Esophagus (tissue), 2 donors: ENCODE results near the gene TMIE. TPM values are rescaled to one million over a fixed set of nuclear protein-coding genes. Genes with fewer than 3 reads are reported as not detected.

Experiments
- H3K27ac ChIP-seq, 2 donors: one replicate each; pipeline ENCODE4 v1.5.1; 2013; ENCODE audit warnings: low read depth in 2 of 2, mild to moderate bottlenecking in 2 of 2, inconsistent platforms in 1 of 2, low read length in 1 of 2, moderate library complexity in 1 of 2
- H3K27me3 ChIP-seq, 2 donors: one replicate each; pipeline ENCODE4 v1.6.1; 2013; ENCODE audit warnings: low read length in 2 of 2, control low read depth in 1 of 2, mild to moderate bottlenecking in 1 of 2; ENCODE audit not compliant: insufficient read depth in 2 of 2, control insufficient read depth in 1 of 2
- H3K36me3 ChIP-seq, 2 donors: one replicate each; pipeline ENCODE4 v1.6.1; 2013; ENCODE audit warnings: low read length in 1 of 2; ENCODE audit not compliant: control insufficient read depth in 2 of 2, insufficient read depth in 2 of 2
- H3K4me1 ChIP-seq, 2 donors: one replicate each; pipeline ENCODE4 v1.6.1; 2013; ENCODE audit warnings: low read length in 1 of 2; ENCODE audit not compliant: control insufficient read depth in 2 of 2, insufficient read depth in 2 of 2
- H3K4me3 ChIP-seq, 2 donors: one replicate each; pipeline ENCODE4 v1.5.1; 2013; ENCODE audit warnings: low read length in 2 of 2, mild to moderate bottlenecking in 2 of 2, low read depth in 1 of 2, moderate library complexity in 1 of 2
- H3K9me3 ChIP-seq, 2 donors: one replicate each; pipeline ENCODE4 v1.6.1; 2013; ENCODE audit warnings: mild to moderate bottlenecking in 2 of 2, low read depth in 1 of 2, low read length in 1 of 2, moderate library complexity in 1 of 2; ENCODE audit not compliant: control insufficient read depth in 2 of 2, insufficient read depth in 1 of 2
- WGBS, 2 donors: extraction: QIAGEN DNeasy Blood & Tissue Kit; methylation state at CpG; one replicate each; pipeline ENCODE4 v1.1.7; 2013; 5-methylcytosine and 5-hydroxymethylcytosine counted together
- polyA plus RNA-seq, 2 donors: library from polyadenylated mRNA; stranded (reverse); fragments of 200-250 nt; gene quantifications; one replicate each; pipeline ENCODE4 v1.2.3, GENCODE V29; 2013
- donor health status: healthy with polysubstance abuse.
- donor health status: Bipolar disorder and iron deficiency.

TMIE gene
- polyA plus RNA-seq, 2 donors = 1.2 to 2.5 TPM

DNA sequence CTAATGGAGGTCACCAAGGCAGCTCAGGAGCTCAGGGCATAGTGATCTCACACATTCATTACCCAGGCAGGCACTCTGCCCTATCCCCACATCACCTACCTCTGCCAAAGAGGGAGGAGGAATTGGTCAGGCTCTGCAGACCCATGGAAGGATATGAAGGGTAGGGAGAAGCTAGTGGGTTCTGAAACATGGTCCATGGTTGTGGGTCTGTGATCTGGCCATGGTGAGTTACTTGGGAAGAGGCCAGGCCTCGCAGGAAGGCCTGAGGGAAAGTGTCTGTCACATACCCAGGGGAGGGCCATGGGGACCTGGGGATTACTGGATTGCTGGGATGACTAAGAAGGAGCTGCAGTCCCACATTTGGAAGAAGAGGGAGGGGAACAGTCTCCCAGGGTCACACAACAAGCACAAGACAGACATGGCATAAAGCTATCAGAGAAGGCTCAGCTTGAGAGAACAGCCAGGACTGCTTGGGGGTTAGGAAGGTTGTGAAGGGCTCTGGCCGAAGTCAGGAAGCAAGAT is 17.9 kb downstream of the TMIE start:
- no peaks in the 10 kb centered on the region for H3K36me3 ChIP-seq
- no peak overlapping the region for H3K27ac ChIP-seq
- no peaks in the 10 kb centered on the region for H3K27me3 ChIP-seq
- H3K4me1 ChIP-seq = peaks cover 0 to 3% of the 10 kb centered on the region in 2 donors
- H3K4me3 ChIP-seq = no peak overlapping the region
- WGBS, 2 donors = 72 to 73% methylated on average over 2 of the region's 2 CpGs
- no peaks in the 10 kb centered on the region for H3K9me3 ChIP-seq

DNA sequence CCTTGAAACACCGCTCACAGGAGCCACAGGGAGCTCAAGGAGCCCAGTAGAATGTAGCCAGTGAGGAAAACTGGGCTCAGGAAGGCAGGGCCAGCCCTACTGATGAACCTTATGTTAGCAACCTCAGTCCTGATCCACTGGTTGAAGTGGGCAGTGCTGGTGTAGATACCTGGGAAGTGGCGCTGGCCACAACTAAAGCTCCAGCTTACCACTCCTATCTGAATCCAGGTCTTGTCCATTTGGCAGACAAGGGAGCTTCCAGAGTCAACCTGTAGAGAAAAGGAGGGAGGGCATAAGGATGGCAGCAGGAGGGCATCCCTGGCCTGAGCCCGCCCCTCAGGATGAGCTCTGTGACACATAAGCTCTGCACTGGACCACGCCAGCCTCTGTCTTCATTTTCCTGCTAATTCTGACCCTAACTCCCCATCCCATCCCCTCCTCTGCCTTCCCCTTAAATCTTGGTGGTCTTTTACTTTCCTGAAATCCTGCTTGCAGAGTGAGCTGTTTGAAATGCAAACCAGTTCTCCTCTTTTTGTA is 18.6 kb downstream of the TMIE start:
- WGBS, 2 donors = 85 to 89% methylated on average over 4 of the region's 4 CpGs
- Histone ChIP-seq H3K9me3 (no peaks in the 10 kb centered on the region), H3K4me3 (no peak overlapping the region), H3K27me3 (no peaks in the 10 kb centered on the region), H3K4me1 (no peaks in the 10 kb centered on the region), H3K36me3 (no peaks in the 10 kb centered on the region), H3K27ac (no peak overlapping the region)

GRCh38 chr3:46721009-46721408 is 19.8 kb downstream of the TMIE start:
- H3K9me3 ChIP-seq = no peaks in the 10 kb centered on the region
- H3K27ac ChIP-seq = no peak overlapping the region
- 71 to 97% methylated on average over 2 of the region's 2 CpGs for WGBS, 2 donors
- no peaks in the 10 kb centered on the region for H3K4me1 ChIP-seq
- no peaks in the 10 kb centered on the region for H3K36me3 ChIP-seq
- no peaks in the 10 kb centered on the region for H3K27me3 ChIP-seq
- H3K4me3 ChIP-seq = no peak overlapping the region

DNA sequence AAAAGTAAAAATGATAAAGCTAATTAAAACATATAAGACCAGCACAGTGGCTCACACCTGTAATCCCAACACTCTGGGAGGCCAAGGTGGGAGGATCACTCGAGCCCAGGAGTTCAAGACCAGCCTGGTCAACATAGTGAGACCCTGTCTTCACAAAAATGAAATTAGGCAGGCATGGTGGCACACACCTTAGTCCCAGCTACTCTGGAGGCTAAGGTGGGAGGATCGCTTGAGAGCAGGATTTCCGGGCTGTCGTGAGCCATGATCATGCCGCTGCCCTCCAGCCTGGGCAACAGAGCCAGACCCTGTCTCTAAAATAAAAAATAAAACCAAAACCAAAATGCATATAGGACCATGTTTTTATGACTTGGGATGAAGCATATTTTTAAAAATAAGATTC is 21.3 kb downstream of the TMIE start:
- no peak overlapping the region for H3K27ac ChIP-seq
- WGBS, 2 donors = 91 to 94% methylated on average over 5 of the region's 5 CpGs
- H3K27me3 ChIP-seq = no peaks in the 10 kb centered on the region
- H3K4me3 ChIP-seq = no peak overlapping the region
- no peaks in the 10 kb centered on the region for H3K36me3 ChIP-seq
- no peaks in the 10 kb centered on the region for H3K4me1 ChIP-seq
- no peaks in the 10 kb centered on the region for H3K9me3 ChIP-seq

GRCh38 chr3:46724424-46724823 is 23.2 kb downstream of the TMIE start:
- H3K9me3 ChIP-seq = no peaks in the 10 kb centered on the region
- H3K27me3 ChIP-seq = no peaks in the 10 kb centered on the region
- no peaks in the 10 kb centered on the region for H3K36me3 ChIP-seq
- 62 to 82% methylated on average over 4 of the region's 4 CpGs for WGBS, 2 donors
- no peak overlapping the region for H3K27ac ChIP-seq
- H3K4me3 ChIP-seq = no peak overlapping the region
- no peaks in the 10 kb centered on the region for H3K4me1 ChIP-seq

DNA sequence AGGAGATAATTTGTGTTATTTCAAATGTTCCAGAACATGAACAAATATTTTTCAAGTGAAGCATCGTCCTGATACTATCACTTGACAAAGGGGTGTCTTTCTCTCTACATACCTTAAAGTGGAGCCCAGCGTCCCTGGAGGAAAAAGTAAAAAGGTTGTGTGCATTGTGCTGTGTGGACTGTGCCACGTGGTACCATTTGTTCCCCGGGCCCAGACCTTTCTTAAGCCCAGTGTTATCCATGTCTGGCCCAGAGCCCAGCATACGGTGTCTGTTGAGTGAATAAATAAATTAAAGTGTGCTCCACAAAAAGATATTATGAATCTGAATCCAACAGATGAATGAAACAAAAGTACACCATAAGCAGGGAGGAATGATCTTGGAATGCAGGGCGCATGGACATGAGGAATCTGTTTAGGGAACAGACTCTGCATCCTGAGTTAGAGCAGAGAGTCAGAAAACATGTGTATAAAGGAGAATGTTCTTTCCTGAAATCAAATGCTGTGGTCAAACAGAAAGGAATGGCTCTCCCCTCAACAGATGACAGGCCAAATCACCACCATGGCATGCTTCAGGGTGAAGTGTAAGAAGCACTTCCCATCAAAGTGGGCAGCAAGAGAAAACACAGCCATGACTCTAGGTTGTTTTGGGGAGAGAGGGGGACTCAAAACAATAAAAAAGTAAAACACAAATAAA is 24.6 kb downstream of the TMIE start:
- Histone ChIP-seq H3K36me3 (no peaks in the 10 kb centered on the region), H3K27ac (no peak overlapping the region), H3K4me3 (no peak overlapping the region), H3K27me3 (no peaks in the 10 kb centered on the region), H3K4me1 (no peaks in the 10 kb centered on the region), H3K9me3 (no peaks in the 10 kb centered on the region)
- WGBS, 2 donors = 38 to 53% methylated on average over 6 of the region's 6 CpGs

GRCh38 chr3:46729038-46729437 is 27.8 kb downstream of the TMIE start:
- H3K9me3 ChIP-seq = no peaks in the 10 kb centered on the region
- H3K4me3 ChIP-seq = no peak overlapping the region
- no peak overlapping the region for H3K27ac ChIP-seq
- WGBS, 2 donors = 86 to 89% methylated on average over 4 of the region's 4 CpGs
- no peaks in the 10 kb centered on the region for H3K36me3 ChIP-seq
- no peaks in the 10 kb centered on the region for H3K27me3 ChIP-seq
- H3K4me1 ChIP-seq = no peaks in the 10 kb centered on the region

DNA sequence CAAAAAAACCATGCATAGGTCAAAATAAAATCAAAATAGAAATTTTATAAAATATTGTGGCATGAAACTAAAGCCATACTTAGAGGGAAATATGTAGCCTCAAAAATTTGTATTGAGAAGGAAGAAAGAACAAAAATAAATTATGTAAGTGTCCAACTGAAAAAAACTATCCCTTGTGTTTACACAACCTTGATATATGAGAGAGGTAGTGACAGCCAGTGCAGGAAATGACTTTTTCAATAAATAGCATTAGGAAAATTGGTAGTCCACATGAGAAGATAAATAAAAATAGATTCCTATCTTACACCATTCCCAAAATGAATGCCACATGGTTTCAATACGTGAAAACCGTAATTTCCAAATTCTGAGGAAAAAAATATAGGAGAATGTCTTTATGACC is 29.6 kb downstream of the TMIE start:
- H3K4me3 ChIP-seq = no peak overlapping the region
- no peaks in the 10 kb centered on the region for H3K27me3 ChIP-seq
- H3K9me3 ChIP-seq = no peaks in the 10 kb centered on the region
- 77 to 82% methylated on average over 2 of the region's 2 CpGs for WGBS, 2 donors
- no peaks in the 10 kb centered on the region for H3K4me1 ChIP-seq
- H3K27ac ChIP-seq = no peak overlapping the region
- H3K36me3 ChIP-seq = no peaks in the 10 kb centered on the region

DNA sequence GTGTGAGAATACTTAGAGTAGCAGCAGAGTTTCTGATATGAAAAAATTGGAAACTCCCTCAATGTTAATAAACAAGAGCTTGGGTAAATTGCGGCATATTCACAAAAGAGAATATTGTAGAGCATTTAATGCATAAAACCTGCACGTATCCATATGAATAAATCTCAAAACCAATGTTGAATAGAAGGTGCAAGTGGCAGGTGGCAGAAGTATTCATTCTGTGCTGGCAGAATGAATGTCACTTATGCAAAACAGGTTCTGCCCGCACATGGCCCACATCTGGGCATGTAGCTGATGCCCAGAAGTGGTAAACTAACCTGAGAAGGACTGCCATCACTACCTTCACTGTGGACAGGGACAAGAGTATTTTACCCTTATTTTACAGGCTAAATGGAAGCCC is 30.6 kb downstream of the TMIE start:
- no peaks in the 10 kb centered on the region for H3K9me3 ChIP-seq
- 84 to 88% methylated on average over 3 of the region's 3 CpGs for WGBS, 2 donors
- H3K4me1 ChIP-seq = no peaks in the 10 kb centered on the region
- H3K4me3 ChIP-seq = no peak overlapping the region
- no peaks in the 10 kb centered on the region for H3K27me3 ChIP-seq
- no peaks in the 10 kb centered on the region for H3K36me3 ChIP-seq
- no peak overlapping the region for H3K27ac ChIP-seq
